Gastroesophageal sphincter (tissue), 4 donors: ENCODE data around the gene MAN2A2. TPM values are rescaled to one million over a fixed set of nuclear protein-coding genes. Genes with fewer than 3 reads are reported as not detected.

ENCODE experiments used
- ATAC-seq: fragments of 150-250 bp; one replicate; pipeline ENCODE4 v1.9.1; 2016; ENCODE audit warnings: mild to moderate bottlenecking, moderate library complexity
- H3K27ac ChIP-seq, 4 donors: fragments of 200-600 bp; sonication (generic) in 3 of 4; 1 replicate in 3 of 4; 2 replicates in 1 of 4; pipeline ENCODE4 v1.5.1; 2016 to 2019
- H3K27me3 ChIP-seq: fragments of 200-600 bp; sonication (generic); one replicate; pipeline ENCODE4 v1.5.1; 2019
- H3K36me3 ChIP-seq, 2 donors: fragments of 200-600 bp; sonication (generic); one replicate each; pipeline ENCODE4 v1.5.1; 2019; ENCODE audit warnings: control low read depth in 1 of 2
- H3K4me1 ChIP-seq, 3 donors: fragments of 200-600 bp; sonication (generic); 1 replicate in 2 of 3; 2 replicates in 1 of 3; pipeline ENCODE4 v1.5.1; 2016 to 2019; ENCODE audit warnings: control low read depth in 2 of 3
- H3K4me3 ChIP-seq, 2 donors: fragments of 200-600 bp; sonication (generic); one replicate each; pipeline ENCODE4 v1.5.1; 2019; ENCODE audit warnings: mild to moderate bottlenecking in 1 of 2, moderate library complexity in 1 of 2
- H3K9me3 ChIP-seq, 3 donors: fragments of 200-600 bp; sonication (generic); one replicate each; pipeline ENCODE4 v1.5.1; 2017 to 2019; ENCODE audit warnings: control low read depth in 2 of 3
- CTCF ChIP-seq, 4 experiments: fragments of 200-600 bp in 2 of 4; fragments of 450-650 bp in 2 of 4; sonication (generic) in 1 of 4; IDR thresholded peaks; one replicate each; pipeline ENCODE4 v1.5.1; 2017 to 2019; ENCODE audit warnings: antibody characterized with exemption in 4 of 4, mild to moderate bottlenecking in 2 of 4, moderate library complexity in 2 of 4
- EP300 ChIP-seq: sonication (generic); formaldehyde crosslinking; IDR thresholded peaks from one replicate; pipeline ENCODE4 v1.6.1; 2017; ENCODE audit warnings: antibody characterized with exemption, mild to moderate bottlenecking
- POLR2A ChIP-seq, 2 donors: fragments of 450-650 bp; IDR thresholded peaks; one replicate each; pipeline ENCODE4 v1.6.1; 2017; ENCODE audit warnings: antibody characterized with exemption in 2 of 2, mild to moderate bottlenecking in 2 of 2, moderate library complexity in 1 of 2
- POLR2AphosphoS5 ChIP-seq: sonication (generic); formaldehyde crosslinking; IDR thresholded peaks from one replicate; pipeline ENCODE4 v1.6.1; 2017; ENCODE audit warnings: antibody characterized with exemption
- WGBS, 2 donors: methylation state at CpG; one replicate each; pipeline ENCODE4 v1.1.5; 2018; ENCODE audit warnings: low coverage in 1 of 2; 5-methylcytosine and 5-hydroxymethylcytosine counted together
- total RNA-seq, 4 donors: library from RNA; depleted of rRNA; stranded (reverse); fragments of >200 nt; gene quantifications; one replicate each; pipeline ENCODE4 v1.1.0, GENCODE V29; 2016

The MAN2A2 gene
- total RNA-seq, 4 donors from 2014 or later, result 19.4 to 58.2 (median 44.9) TPM

- Histone ChIP-seq H3K27ac (no peak overlapping the region), H3K36me3 (peaks cover 0 to 74% of the 10 kb centered on the region in 2 donors), H3K4me3 (no peak overlapping the region), H3K27me3 (no peaks in the 10 kb centered on the region), H3K4me1 (peaks cover 0 to 25% (median 15%) of the 10 kb centered on the region in 3 donors), H3K9me3 (no peaks in the 10 kb centered on the region)
- ATAC-seq, result no peak
- TF ChIP-seq POLR2A (IDR thresholded peaks at IDR 0.05) (no peak), CTCF (IDR thresholded peaks at IDR 0.05) (no peak), POLR2AphosphoS5 (no peak), EP300 (no peak)
- WGBS, 2 donors, result no CpG with 5 or more reads among the region's 35 CpGs
Measured at GRCh38 chr15:90879730-90880366, 23.3 kb upstream of the MAN2A2 start.

GRCh38 chr15:90880381-90881145 lies 22.5 kb upstream of the MAN2A2 start:
- Histone ChIP-seq H3K27me3 (no peaks in the 10 kb centered on the region), H3K27ac (no peak overlapping the region), H3K9me3 (no peaks in the 10 kb centered on the region), H3K4me3 (no peak overlapping the region), H3K4me1 (peaks cover 0 to 32% (median 22%) of the 10 kb centered on the region in 3 donors), H3K36me3 (peaks cover 0 to 70% of the 10 kb centered on the region in 2 donors)
- WGBS, 2 donors, result no CpG with 5 or more reads among the region's 16 CpGs
- ATAC-seq, result no peak
- TF ChIP-seq POLR2AphosphoS5 (no peak), CTCF (IDR thresholded peaks at IDR 0.05) (no peak), POLR2A (IDR thresholded peaks at IDR 0.05) (no peak), EP300 (no peak)

GRCh38 chr15:90881181-90881977 lies 21.7 kb upstream of the MAN2A2 start:
- no peak for ATAC-seq
- peaks cover 0 to 40% (median 26%) of the 10 kb centered on the region in 3 donors for H3K4me1 ChIP-seq
- no peaks in the 10 kb centered on the region for H3K9me3 ChIP-seq
- no peaks in the 10 kb centered on the region for H3K27me3 ChIP-seq
- H3K4me3 ChIP-seq, result no peak overlapping the region
- TF ChIP-seq POLR2AphosphoS5, result no peak
- no peak for TF ChIP-seq CTCF (IDR thresholded peaks at IDR 0.05)
- TF ChIP-seq POLR2A (IDR thresholded peaks at IDR 0.05), result no peak
- no peak for TF ChIP-seq EP300
- 76 to 77% methylated on average over 5 of the region's 35 CpGs for whole genome bisulfite sequencing, 2 donors
- peaks cover 0 to 62% of the 10 kb centered on the region in 2 donors for H3K36me3 ChIP-seq
- H3K27ac ChIP-seq, result no peak overlapping the region

GRCh38 chr15:90881978-90882721 lies 21.0 kb upstream of the MAN2A2 start:
- ATAC-seq, result no peak
- H3K36me3 ChIP-seq, result peaks cover 0 to 59% of the 10 kb centered on the region in 2 donors
- TF ChIP-seq CTCF (IDR thresholded peaks at IDR 0.05), result no peak
- no peak for TF ChIP-seq EP300
- no peak for TF ChIP-seq POLR2AphosphoS5
- TF ChIP-seq POLR2A (IDR thresholded peaks at IDR 0.05), result no peak
- no peak overlapping the region for H3K4me3 ChIP-seq
- peaks cover 0 to 48% (median 26%) of the 10 kb centered on the region in 3 donors for H3K4me1 ChIP-seq
- 60 to 88% methylated on average over 1 to 3 of the region's 19 CpGs for WGBS, 2 donors
- peak overlapping the region in 2 of 4 donors; percentile 89 to 94 for H3K27ac ChIP-seq
- H3K9me3 ChIP-seq, result no peaks in the 10 kb centered on the region
- H3K27me3 ChIP-seq, result no peaks in the 10 kb centered on the region
